ENCODE results near the gene PAM16.

Gene PAM16

GRCh38 chr16:4362476-4363135, 11.5 kb upstream of the PAM16 start:
- DNase-seq (ENCODE audit: extremely low read depth, low read depth), result no peak
- no peak overlapping the region for H3K4me3 ChIP-seq (replicated peaks; ENCODE audit: low read depth, low read length)
- no peak for TF ChIP-seq CTCF (IDR thresholded peaks at IDR 0.05; ENCODE audit: low read depth, low read length, missing control alignments)

GRCh38 chr16:4361944-4362311, 10.8 kb upstream of the PAM16 start:
- DNase-seq (ENCODE audit: extremely low read depth, low read depth), result no peak
- no peak overlapping the region for H3K4me3 ChIP-seq (replicated peaks; ENCODE audit: low read depth, low read length)
- TF ChIP-seq CTCF (IDR thresholded peaks at IDR 0.05; ENCODE audit: low read depth, low read length, missing control alignments), result no peak

GRCh38 chr16:4361033-4361943, 10.2 kb upstream of the PAM16 start:
- no peak for TF ChIP-seq CTCF (IDR thresholded peaks at IDR 0.05; ENCODE audit: low read depth, low read length, missing control alignments)
- no peak for DNase-seq (ENCODE audit: extremely low read depth, low read depth)
- H3K4me3 ChIP-seq (replicated peaks; ENCODE audit: low read depth, low read length), result no peak overlapping the region

GRCh38 chr16:4360538-4361021, 9.5 kb upstream of the PAM16 start:
- DNase-seq (ENCODE audit: extremely low read depth, low read depth), result no peak
- no peak for TF ChIP-seq CTCF (IDR thresholded peaks at IDR 0.05; ENCODE audit: low read depth, low read length, missing control alignments)
- no peak overlapping the region for H3K4me3 ChIP-seq (replicated peaks; ENCODE audit: low read depth, low read length)

- no peak overlapping the region for H3K4me3 ChIP-seq (replicated peaks; ENCODE audit: low read depth, low read length)
- no peak for DNase-seq (ENCODE audit: extremely low read depth, low read depth)
- TF ChIP-seq CTCF (IDR thresholded peaks at IDR 0.05; ENCODE audit: low read depth, low read length, missing control alignments), result no peak
Measured at GRCh38 chr16:4359914-4360313, 8.8 kb upstream of the PAM16 start.

GRCh38 chr16:4358831-4359561, 7.9 kb upstream of the PAM16 start:
- peak; percentile 94 for TF ChIP-seq CTCF (IDR thresholded peaks at IDR 0.05; ENCODE audit: low read depth, low read length, missing control alignments)
- H3K4me3 ChIP-seq (replicated peaks; ENCODE audit: low read depth, low read length), result no peak overlapping the region
- DNase-seq (ENCODE audit: extremely low read depth, low read depth), result no peak
